ENCODE measurements around the gene HHEX.
"Not testable (repeated sequence)": the region's sequence is repeated elsewhere in the genome, so short reads cannot be mapped to it uniquely, and the experiment has no call there.

Gene HHEX

DNA sequence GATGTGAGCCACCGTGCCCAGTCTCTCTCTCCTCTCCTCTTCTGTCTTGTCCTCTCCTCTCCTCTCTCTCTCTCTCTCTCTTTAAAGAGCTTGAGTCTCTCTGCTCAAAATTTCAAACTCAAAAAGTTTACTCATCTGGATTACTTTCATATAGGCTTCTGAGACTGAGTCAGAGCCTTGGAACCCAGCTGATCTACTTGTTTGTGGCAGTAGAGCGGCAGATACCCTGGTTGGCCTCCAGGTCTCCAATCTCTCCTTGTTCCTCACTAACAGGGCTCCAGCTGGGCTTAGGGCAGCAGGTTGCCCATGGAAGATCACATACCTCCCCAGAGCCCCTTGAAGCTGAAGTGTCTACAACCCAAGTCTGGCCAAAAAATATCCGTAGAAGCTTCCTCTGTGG, 51.0 kb downstream of the HHEX start:
- DNase-seq = no peak

DNA sequence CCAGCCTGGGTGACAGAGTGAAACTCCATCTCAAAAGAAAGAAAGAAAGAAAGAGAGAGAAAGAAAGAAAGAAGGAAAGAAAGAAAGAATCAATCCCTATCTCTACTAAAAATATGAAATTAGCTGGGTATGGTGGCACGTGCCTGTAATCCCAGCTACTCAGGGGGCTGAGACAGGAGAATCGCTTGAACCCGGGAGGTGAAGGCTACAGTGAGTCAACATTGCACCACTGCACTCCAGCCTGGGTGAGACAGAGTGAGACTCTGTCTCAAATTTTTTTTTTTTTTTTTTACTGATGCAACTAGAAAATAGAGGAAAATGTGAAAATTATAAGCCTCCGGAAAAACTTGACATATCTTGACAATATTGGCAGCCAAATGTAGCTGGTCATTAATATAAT, 52.0 kb downstream of the HHEX start:
- DNase-seq = not testable (repeated sequence)

DNA sequence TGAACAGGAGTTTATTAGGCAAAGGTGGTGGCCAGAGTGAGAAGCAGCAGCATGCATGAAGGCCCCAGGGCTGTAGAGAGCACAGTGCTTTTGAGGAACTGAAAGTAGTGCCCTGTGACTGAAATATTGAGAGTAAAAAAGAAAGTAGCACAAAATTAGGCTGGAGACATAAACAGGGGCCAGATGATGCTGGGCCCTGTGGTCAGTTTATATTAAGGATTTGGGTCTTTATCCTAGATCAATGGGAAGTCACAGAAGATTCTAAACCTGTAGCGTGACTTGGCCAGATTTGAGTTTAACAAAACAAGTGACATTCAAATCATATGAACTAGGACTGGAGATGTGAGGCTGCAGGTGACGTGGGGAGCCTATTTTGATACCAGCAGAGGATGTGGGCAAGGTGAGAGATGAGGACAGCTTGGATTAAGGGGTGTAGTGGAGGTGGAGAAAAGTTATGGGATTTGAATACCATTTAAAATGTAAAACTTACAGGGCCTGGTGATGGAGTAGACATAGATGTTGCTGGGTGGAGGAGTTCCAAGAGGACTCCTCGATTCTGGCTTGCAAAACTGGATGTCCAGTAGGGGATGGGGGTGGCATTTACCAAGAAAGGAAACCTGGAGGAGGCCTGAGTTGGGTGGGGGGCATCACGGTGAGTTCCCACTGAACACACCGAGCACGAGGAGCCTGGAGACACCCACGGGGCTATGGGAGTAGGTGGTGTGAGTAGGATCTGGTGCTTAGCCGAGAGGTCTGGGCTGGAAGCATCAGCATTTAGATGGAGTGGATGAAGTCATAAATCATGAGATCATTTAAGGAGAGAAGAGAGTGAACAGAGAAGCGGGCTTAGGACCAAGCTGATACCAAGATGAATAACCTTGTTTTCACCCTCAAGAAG, 52.8 kb downstream of the HHEX start:
- no peak for DNase-seq

Data from NCI-H1092 treated with DMSO at 0.1 percent for 48 hours (cell line).